Rectal smooth muscle tissue (tissue), 1 donor: ENCODE results near the gene UQCR11.

ENCODE experiments used
- H3K27ac ChIP-seq: one replicate; pipeline ENCODE4 v1.7.0; 2013; ENCODE audit warnings: low read depth, low read length, inconsistent platforms
- H3K27me3 ChIP-seq: one replicate; pipeline ENCODE4 v1.7.0; 2013; ENCODE audit warnings: low read length; ENCODE audit not compliant: control insufficient read depth, insufficient read depth
- H3K36me3 ChIP-seq: one replicate; pipeline ENCODE4 v1.7.0; 2013; ENCODE audit warnings: low read length; ENCODE audit not compliant: control insufficient read depth, insufficient read depth
- H3K4me1 ChIP-seq: one replicate; pipeline ENCODE4 v1.7.0; 2013; ENCODE audit warnings: low read length; ENCODE audit not compliant: control insufficient read depth, insufficient read depth
- H3K4me3 ChIP-seq: one replicate; pipeline ENCODE4 v1.7.0; 2013; ENCODE audit warnings: low read length
- H3K9ac ChIP-seq: one replicate; pipeline ENCODE4 v1.7.0; 2013; ENCODE audit warnings: low read length

Gene UQCR11

GRCh38 chr19:1561236-1561842 lies 43.9 kb downstream of the UQCR11 start:
- H3K27me3 ChIP-seq, result no peaks in the 10 kb centered on the region
- peaks cover 2% of the 10 kb centered on the region for H3K36me3 ChIP-seq
- H3K4me1 ChIP-seq, result peaks cover 7% of the 10 kb centered on the region
- no peak overlapping the region for H3K9ac ChIP-seq
- no peak overlapping the region for H3K4me3 ChIP-seq
- H3K27ac ChIP-seq, result no peak overlapping the region

GRCh38 chr19:1560286-1560882 lies 44.9 kb downstream of the UQCR11 start:
- Histone ChIP-seq H3K27ac (no peak overlapping the region), H3K4me1 (no peaks in the 10 kb centered on the region), H3K27me3 (no peaks in the 10 kb centered on the region), H3K9ac (no peak overlapping the region), H3K36me3 (peaks cover 2% of the 10 kb centered on the region), H3K4me3 (no peak overlapping the region)

- Histone ChIP-seq H3K4me3 (no peak overlapping the region), H3K36me3 (peaks cover 2% of the 10 kb centered on the region), H3K4me1 (no peaks in the 10 kb centered on the region), H3K27me3 (no peaks in the 10 kb centered on the region), H3K9ac (no peak overlapping the region), H3K27ac (no peak overlapping the region)
Observed at GRCh38 chr19:1558552-1558951, 46.7 kb downstream of the UQCR11 start.

- no peak overlapping the region for H3K27ac ChIP-seq
- H3K4me1 ChIP-seq, result no peaks in the 10 kb centered on the region
- peaks cover 2% of the 10 kb centered on the region for H3K36me3 ChIP-seq
- no peaks in the 10 kb centered on the region for H3K27me3 ChIP-seq
- no peak overlapping the region for H3K9ac ChIP-seq
- H3K4me3 ChIP-seq, result no peak overlapping the region
Observed at GRCh38 chr19:1556390-1557070, 48.7 kb downstream of the UQCR11 start.

- H3K27me3 ChIP-seq, result no peaks in the 10 kb centered on the region
Observed at GRCh38 chr19:1555487-1556389, 49.5 kb downstream of the UQCR11 start.

GRCh38 chr19:1554968-1555367 lies 50.3 kb downstream of the UQCR11 start:
- no peaks in the 10 kb centered on the region for H3K4me1 ChIP-seq
- H3K27me3 ChIP-seq, result no peaks in the 10 kb centered on the region
- no peak overlapping the region for H3K27ac ChIP-seq
- H3K36me3 ChIP-seq, result peaks cover 2% of the 10 kb centered on the region
- H3K4me3 ChIP-seq, result no peak overlapping the region
- H3K9ac ChIP-seq, result no peak overlapping the region

More at GRCh38 chr19:1555487-1556389, 49.5 kb downstream of the UQCR11 start:
- H3K27ac ChIP-seq, result no peak overlapping the region
- H3K4me1 ChIP-seq, result no peaks in the 10 kb centered on the region
- H3K36me3 ChIP-seq, result peaks cover 2% of the 10 kb centered on the region
- H3K4me3 ChIP-seq, result no peak overlapping the region
- no peak overlapping the region for H3K9ac ChIP-seq

GRCh38 chr19:1553415-1553814 lies 51.8 kb downstream of the UQCR11 start:
- no peaks in the 10 kb centered on the region for H3K4me1 ChIP-seq
- H3K27ac ChIP-seq, result no peak overlapping the region

GRCh38 chr19:1551068-1552040 lies 53.9 kb downstream of the UQCR11 start:
- H3K4me3 ChIP-seq, result no peak overlapping the region
- no peak overlapping the region for H3K27ac ChIP-seq
- no peak overlapping the region for H3K9ac ChIP-seq
- no peaks in the 10 kb centered on the region for H3K4me1 ChIP-seq
- no peaks in the 10 kb centered on the region for H3K36me3 ChIP-seq
- H3K27me3 ChIP-seq, result peaks cover 3% of the 10 kb centered on the region

More at GRCh38 chr19:1553415-1553814, 51.8 kb downstream of the UQCR11 start:
- no peaks in the 10 kb centered on the region for H3K27me3 ChIP-seq
- no peak overlapping the region for H3K9ac ChIP-seq
- H3K36me3 ChIP-seq, result peaks cover 2% of the 10 kb centered on the region
- no peak overlapping the region for H3K4me3 ChIP-seq

- peaks cover 3% of the 10 kb centered on the region for H3K27me3 ChIP-seq
- H3K36me3 ChIP-seq, result no peaks in the 10 kb centered on the region
- no peak overlapping the region for H3K9ac ChIP-seq
- H3K27ac ChIP-seq, result no peak overlapping the region
- H3K4me3 ChIP-seq, result no peak overlapping the region
- H3K4me1 ChIP-seq, result no peaks in the 10 kb centered on the region
Observed at GRCh38 chr19:1549332-1549945, 55.8 kb downstream of the UQCR11 start.
